Motor neuron (in vitro differentiated cells): Measurements from ENCODE around the gene SLC41A3. TPM values are rescaled to one million over a fixed set of nuclear protein-coding genes. Genes with fewer than 3 reads are reported as not detected.
A peak's percentile ranks its signal among the peaks of the same experiment; 100 is the strongest.

Source experiments
- ATAC-seq, 8 experiments: fragments of 200-7000 bp; cut with Tn5 transposase; replicated peaks in 6 of 8; 2 replicates each; pipeline ENCODE4 v1.8.0; 2021; ENCODE audit warnings: mild to moderate bottlenecking in 8 of 8, moderate library complexity in 8 of 8
- H3K27ac ChIP-seq, 2 donors: fragments of 250-450 bp; sonication (Bioruptor Pico); 2 replicates each; pipeline ENCODE4 v1.9.0; 2021; ENCODE audit warnings: antibody characterized with exemption in 2 of 2, mild to moderate bottlenecking in 2 of 2, moderate library complexity in 1 of 2
- H3K4me1 ChIP-seq, 2 donors: fragments of 250-450 bp; sonication (Bioruptor Pico); replicated peaks in 1 of 2; 2 replicates each; pipeline ENCODE4 v1.6.1; 2021; ENCODE audit warnings: antibody characterized with exemption in 2 of 2, mild to moderate bottlenecking in 2 of 2, moderate library complexity in 1 of 2
- H3K4me3 ChIP-seq, 5 donors: fragments of 250-450 bp; sonication (Bioruptor Pico); 2 replicates each; pipeline ENCODE4 v1.9.0; 2021; ENCODE audit warnings: antibody characterized with exemption in 5 of 5, mild to moderate bottlenecking in 5 of 5, moderate library complexity in 4 of 5
- WGBS, 10 experiments: fragments of 450-650 bp; shearing (Covaris generic); methylation state at CpG; one replicate each; pipeline ENCODE4 v1.0.0; 2022; 5-methylcytosine and 5-hydroxymethylcytosine counted together
- in situ Hi-C, 9 experiments: fragments of 400-800 bp; cut with MboI; loops; one replicate each; pipeline ENCODE4 v1.15.0; 2021; ENCODE audit warnings: low sequenced_read_pairs in 9 of 9, low pct_unique_long_range_greater_than_20kb in 2 of 9; ENCODE audit not compliant: unreplicated experiment in 9 of 9
- total RNA-seq, 8 experiments: library from RNA; unstranded; fragments of 300-600 nt; gene quantifications; 2 replicates each; pipeline versions ENCODE4 v1.2.3 to v1.2.4, GENCODE V29; 2022

SLC41A3 gene
- total RNA-seq, 8 experiments from 2014 or later = 23.8 to 54.5 (median 30.3) TPM

DNA sequence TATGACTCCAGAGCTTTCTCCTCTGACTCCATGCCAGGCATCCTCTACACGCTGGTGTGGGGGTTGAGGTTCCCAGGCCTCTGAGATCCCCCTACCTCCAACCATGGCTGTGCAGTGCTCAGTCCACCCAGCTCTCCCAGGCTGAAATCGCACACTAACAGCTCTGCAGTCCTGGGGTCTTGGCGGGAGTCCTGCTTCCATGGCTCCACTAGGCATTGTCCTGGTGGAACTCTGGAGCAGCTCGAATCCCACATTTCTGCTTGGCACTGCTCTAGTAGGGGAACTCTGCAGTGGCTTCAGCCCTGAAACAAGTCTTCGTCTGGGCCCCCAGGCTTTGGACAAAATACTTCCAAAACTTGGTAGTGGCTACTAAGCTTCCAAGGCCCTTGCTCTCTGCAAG is 64.2 kb downstream of the SLC41A3 start:
- in situ Hi-C loops = no loop called here
- no peak for ATAC-seq
- 60 to 100% (median 86%) methylated on average over 1 to 2 of the region's 5 CpGs; no CpG with 5 or more reads in 6 of the 10 experiments for WGBS, 10 experiments

DNA sequence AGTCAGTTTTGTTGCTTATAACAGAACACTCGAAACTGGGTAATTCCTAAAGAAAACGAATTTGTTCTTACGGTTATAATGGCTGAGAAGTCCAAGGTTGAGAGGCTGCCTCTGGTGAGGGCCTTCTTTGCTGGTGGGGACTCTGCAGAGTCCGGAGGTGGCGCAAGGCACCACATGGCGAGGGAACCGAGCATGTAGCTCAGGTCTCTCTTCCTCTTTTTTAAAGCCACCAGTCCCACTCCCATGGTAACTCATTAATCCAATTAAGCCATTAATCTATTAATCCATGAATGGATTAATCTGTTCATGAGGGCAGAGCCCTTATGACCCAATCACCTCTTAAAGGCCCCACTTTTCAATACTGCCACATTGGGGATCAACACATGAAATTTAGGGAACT is 64.9 kb downstream of the SLC41A3 start:
- 80 to 100% (median 96%) methylated on average over 1 to 7 of the region's 7 CpGs; no CpG with 5 or more reads in 2 of the 10 experiments for WGBS, 10 experiments
- in situ Hi-C loops = no loop called here
- H3K27ac ChIP-seq = no peak overlapping the region
- ATAC-seq = no peak
- H3K4me3 ChIP-seq = no peak overlapping the region
- H3K4me1 ChIP-seq = no peaks in the 10 kb centered on the region

More for the DNA sequence above, 64.2 kb downstream of the SLC41A3 start:
- Histone ChIP-seq H3K4me3 (no peak overlapping the region), H3K4me1 (no peaks in the 10 kb centered on the region), H3K27ac (no peak overlapping the region)

DNA sequence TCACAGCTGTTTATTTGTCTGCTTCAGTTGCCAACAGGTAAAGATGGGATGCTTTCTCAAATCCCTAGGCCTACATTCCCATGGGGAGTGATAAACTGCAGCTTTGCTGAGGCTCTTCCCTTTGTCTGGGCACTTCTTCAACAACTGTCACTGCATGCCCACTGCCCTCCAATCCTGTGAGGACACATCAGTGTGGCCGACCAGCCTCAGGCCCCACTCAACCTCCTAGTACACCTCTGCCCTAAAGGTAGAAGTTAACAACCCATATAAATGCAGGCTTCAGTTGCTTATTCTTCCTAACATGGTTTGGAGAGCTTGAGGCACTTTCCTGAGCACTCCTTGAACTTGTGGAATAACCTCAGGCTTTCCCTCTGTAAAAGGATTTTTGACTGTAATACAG is 65.4 kb downstream of the SLC41A3 start:
- Histone ChIP-seq H3K4me1 (no peaks in the 10 kb centered on the region), H3K4me3 (no peak overlapping the region), H3K27ac (no peak overlapping the region)
- WGBS, 10 experiments = 40 to 100% (median 73%) methylated on average over 1 of the region's 1 CpG; no CpG with 5 or more reads in 4 of the 10 experiments
- ATAC-seq = no peak
- in situ Hi-C loops = no loop called here

DNA sequence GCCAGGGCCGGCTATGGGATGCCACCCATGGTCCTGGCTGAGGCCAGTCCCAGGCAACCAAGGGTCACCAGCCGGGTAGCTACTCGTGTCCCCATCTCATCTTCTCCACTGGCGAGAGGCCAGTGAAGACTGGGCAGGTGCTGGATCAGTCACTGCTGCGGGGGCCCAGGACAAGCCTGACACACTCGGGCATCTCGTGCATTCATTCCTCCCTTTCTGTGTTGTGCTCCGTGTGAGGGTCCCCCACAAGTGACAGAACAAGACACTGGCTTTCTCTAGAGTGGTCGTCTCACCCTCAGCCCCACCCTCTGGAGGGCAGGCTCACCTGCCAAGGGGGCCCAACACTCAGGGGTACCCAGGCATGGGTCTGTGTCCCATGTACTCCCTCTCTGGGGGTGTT is 66.6 kb downstream of the SLC41A3 start:
- WGBS, 10 experiments = 85 to 100% (median 100%) methylated on average over 1 to 5 of the region's 9 CpGs; no CpG with 5 or more reads in 5 of the 10 experiments
- Histone ChIP-seq H3K27ac (no peak overlapping the region), H3K4me1 (no peaks in the 10 kb centered on the region), H3K4me3 (no peak overlapping the region)
- in situ Hi-C loops = no loop called here
- ATAC-seq = no peak

DNA sequence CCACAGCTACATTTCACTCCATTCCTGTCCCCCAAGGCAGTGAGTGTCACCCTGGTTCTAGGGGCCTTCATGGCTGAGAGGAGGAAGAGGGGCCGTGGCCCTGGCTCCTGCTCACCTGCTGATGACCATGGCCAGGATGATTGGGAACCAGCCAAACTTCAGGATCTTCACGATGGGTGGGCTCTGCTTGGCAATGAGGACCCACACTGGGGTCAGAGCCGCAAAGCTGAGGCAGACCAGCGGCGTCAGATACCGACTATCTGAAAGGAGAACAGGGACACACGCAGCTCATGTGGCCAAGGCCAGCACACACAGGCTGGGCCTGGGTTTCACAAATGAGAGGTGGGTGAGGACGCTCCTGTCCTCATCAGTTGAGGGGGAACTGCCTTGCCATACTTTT is 67.3 kb downstream of the SLC41A3 start:
- Histone ChIP-seq H3K27ac (no peak overlapping the region), H3K4me1 (no peaks in the 10 kb centered on the region), H3K4me3 (no peak overlapping the region)
- ATAC-seq = no peak
- in situ Hi-C loops = no loop called here
- WGBS, 10 experiments = 92 to 100% (median 92%) methylated on average over 2 to 6 of the region's 8 CpGs; no CpG with 5 or more reads in 6 of the 10 experiments

DNA sequence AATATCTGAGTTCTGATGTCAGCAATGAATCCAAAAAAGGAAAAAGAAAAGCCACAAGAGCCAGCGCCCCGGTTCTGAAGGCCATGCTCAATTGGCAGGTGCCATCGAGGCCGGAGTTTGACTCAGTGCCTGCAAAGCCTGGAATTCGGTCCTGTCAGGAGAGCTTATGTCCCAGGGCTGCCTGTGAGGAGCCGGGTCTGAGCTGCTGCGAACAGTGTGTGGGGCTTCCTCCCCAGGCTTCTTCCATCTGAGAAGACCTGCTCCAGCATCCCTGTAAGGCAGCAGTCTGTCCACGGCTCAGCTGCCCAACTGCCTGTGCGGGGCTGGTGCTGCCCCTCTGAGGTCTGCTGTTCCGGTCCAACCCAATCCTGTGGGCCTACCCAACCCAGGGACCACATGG is 68.8 kb downstream of the SLC41A3 start:
- in situ Hi-C loops = no loop called here
- ATAC-seq = no peak
- H3K27ac ChIP-seq = no peak overlapping the region
- whole genome bisulfite sequencing, 10 experiments = 60 to 100% (median 89%) methylated on average over 1 to 6 of the region's 10 CpGs; no CpG with 5 or more reads in 3 of the 10 experiments
- no peaks in the 10 kb centered on the region for H3K4me1 ChIP-seq
- no peak overlapping the region for H3K4me3 ChIP-seq

DNA sequence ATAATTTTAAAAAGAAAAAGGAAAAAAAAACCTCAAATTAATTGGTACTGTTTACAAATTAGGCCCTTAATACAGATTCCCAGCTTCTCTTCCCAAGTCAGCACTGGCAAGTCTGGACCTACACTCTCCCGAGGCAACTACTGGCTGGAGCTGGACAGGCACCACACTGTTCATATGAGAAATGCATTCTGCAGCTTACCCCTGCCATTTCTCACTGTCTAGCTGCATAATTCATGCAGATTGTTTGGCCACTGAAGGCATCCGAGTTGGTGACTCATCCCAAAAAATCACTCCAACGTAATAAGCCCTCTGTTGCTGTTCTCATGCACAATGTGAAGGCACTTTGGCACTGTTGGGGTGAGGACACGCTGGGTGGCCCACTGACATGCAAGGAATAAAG is 69.7 kb downstream of the SLC41A3 start:
- H3K4me1 ChIP-seq = no peaks in the 10 kb centered on the region
- in situ Hi-C loops = no loop called here
- H3K4me3 ChIP-seq = no peak overlapping the region
- peak; percentile 87 to 99 (median 96) for ATAC-seq
- no peak overlapping the region for H3K27ac ChIP-seq
- WGBS, 10 experiments = 0 to 100% (median 38%) methylated on average over 1 to 3 of the region's 4 CpGs

DNA sequence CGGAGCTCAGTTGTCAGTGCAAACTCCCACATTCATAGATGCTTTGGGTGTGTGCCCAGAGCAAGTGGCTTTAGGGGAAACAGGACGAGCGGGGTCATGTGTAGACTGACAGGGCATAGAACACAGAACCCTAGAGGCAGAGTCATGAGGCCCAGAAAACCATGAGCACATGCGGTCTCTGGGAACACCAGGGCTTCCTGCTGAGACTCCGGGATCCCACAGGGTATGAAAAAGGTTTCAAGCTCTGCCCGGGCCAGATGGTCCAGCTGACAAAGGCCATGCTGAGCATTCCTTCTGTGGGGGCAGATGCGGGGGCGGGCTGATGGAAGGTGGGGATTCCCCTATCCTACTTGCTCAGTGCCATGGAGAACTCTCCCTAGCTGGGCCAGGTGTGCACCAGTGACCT is 70.2 kb downstream of the SLC41A3 start:
- no peaks in the 10 kb centered on the region for H3K4me1 ChIP-seq
- peak in 6 of 8 experiments; percentile 8 to 68 (median 26) for ATAC-seq
- WGBS, 10 experiments = 8 to 92% (median 55%) methylated on average over 2 to 4 of the region's 8 CpGs; no CpG with 5 or more reads in 5 of the 10 experiments
- H3K4me3 ChIP-seq = no peak overlapping the region
- in situ Hi-C loops = no loop called here
- H3K27ac ChIP-seq = no peak overlapping the region

DNA sequence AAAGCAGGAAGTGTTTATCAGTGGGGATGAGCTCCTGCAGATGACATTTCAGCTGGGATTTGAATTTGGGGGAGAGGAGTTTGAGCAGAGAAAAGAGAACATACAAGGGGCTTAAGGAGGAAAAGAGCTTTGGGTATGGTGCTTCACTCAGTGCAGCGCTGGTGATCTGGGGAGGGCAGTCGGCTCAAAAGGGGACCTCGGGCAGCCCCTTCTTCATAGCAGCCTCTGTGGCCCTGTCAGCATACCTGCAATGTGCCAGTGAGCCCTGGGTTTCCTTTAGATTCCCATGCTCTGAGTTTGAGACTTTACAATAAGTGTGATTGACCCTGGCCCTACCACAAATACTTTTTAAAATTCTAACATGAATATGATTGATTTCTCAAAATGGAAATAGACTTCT is 74.7 kb downstream of the SLC41A3 start:
- H3K4me3 ChIP-seq = no peak overlapping the region
- H3K4me1 ChIP-seq = no peaks in the 10 kb centered on the region
- H3K27ac ChIP-seq = no peak overlapping the region
- in situ Hi-C loops = no loop called here
- WGBS, 10 experiments = 81 to 100% (median 96%) methylated on average over 1 to 3 of the region's 3 CpGs; no CpG with 5 or more reads in 1 of the 10 experiments
- no peak for ATAC-seq

DNA sequence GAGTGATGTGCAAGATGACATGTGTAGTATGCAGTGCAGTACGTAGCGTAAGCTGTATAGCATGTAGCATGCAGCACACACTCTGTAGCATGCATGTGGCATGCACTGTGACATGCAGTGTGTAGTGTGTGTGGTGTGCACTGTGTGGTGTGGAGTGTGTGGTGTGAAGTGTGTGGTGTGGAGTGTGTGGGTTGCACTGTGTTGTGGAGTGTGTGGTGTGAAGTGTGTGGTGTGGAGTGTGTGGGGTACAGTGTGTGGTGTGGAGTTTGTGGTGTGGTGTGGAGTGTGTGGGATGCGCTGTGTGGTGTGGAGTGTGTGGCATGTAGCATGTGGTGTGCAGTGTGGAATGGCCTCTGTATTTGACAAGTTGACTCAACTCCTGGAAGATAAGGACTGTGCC is 75.7 kb downstream of the SLC41A3 start:
- whole genome bisulfite sequencing, 10 experiments = 100% methylated on average over 1 of the region's 3 CpGs; no CpG with 5 or more reads in 9 of the 10 experiments
- H3K4me1 ChIP-seq = no peaks in the 10 kb centered on the region
- in situ Hi-C loops = no loop called here
- ATAC-seq = no peak
- H3K4me3 ChIP-seq = no peak overlapping the region
- no peak overlapping the region for H3K27ac ChIP-seq

DNA sequence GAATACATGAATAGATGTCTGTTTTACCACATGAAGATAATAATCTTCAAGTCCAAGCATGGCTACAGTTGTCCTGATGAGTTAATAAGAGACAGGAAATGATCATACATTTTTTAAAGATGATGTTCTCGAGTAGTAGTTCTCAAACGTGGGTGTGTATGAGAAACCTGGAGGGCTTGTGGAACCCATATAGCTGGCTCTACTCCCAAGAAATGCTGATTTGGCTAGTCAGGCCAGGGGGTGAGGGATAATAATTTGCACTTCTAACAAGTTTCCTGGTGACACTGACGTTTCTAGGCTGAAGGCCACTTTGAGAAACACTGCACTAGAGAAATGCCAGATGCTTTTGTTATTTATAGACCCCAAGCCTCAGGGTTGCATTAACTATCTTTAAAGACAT is 78.0 kb downstream of the SLC41A3 start:
- Histone ChIP-seq H3K27ac (no peak overlapping the region), H3K4me1 (no peaks in the 10 kb centered on the region), H3K4me3 (no peak overlapping the region)
- 0 to 70% (median 53%) methylated on average over 1 to 3 of the region's 3 CpGs; no CpG with 5 or more reads in 1 of the 10 experiments for WGBS, 10 experiments
- in situ Hi-C loops = no loop called here
- ATAC-seq = peak in 3 of 8 experiments; percentile 62 to 90 (median 79)

DNA sequence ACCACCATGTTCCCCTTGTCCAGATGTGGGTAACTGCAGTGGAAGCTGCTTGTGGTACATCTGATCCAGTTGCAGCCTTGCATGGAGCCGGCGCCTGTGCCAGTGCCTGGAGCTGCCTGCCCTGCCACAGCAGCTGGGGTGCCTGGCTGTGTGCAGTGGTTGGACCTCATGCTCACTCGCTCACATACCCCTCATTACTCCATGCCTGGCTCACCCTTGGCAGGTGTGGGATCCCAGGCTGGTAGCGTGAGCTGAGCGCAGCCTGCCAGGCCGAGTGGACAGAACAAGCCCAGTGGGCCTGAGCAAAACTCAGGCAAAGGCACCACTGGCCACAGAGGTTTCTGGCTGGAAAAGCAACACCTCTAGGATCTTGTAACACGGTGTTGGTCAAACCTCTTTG is 79.2 kb downstream of the SLC41A3 start:
- no peak overlapping the region for H3K27ac ChIP-seq
- H3K4me1 ChIP-seq = no peaks in the 10 kb centered on the region
- no peak for ATAC-seq
- 63 to 95% (median 89%) methylated on average over 2 to 4 of the region's 7 CpGs; no CpG with 5 or more reads in 7 of the 10 experiments for WGBS, 10 experiments
- in situ Hi-C loops = no loop called here
- no peak overlapping the region for H3K4me3 ChIP-seq

DNA sequence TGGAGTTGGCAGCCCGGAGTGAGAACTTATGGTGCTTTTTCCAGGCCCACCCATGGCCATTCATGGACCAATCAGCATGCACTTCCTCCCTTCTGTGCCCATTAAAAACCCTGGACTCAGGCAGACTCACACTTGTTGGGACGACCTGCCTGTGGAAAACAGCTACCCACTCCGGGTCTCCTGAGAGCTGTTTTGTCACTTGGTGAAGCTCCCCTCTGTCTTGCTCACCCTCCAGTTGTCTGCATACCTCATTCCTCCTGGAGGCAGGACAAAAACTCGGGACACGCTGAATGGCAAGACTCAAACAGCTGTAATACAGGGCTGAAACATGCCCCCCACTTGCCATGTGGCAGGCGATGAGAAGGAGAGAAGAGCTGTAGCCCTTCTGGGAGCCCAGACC is 79.7 kb downstream of the SLC41A3 start:
- ATAC-seq = no peak
- H3K4me3 ChIP-seq = no peak overlapping the region
- H3K27ac ChIP-seq = no peak overlapping the region
- in situ Hi-C loops = no loop called here
- no peaks in the 10 kb centered on the region for H3K4me1 ChIP-seq
- WGBS, 10 experiments = 67 to 100% (median 88%) methylated on average over 1 to 4 of the region's 6 CpGs; no CpG with 5 or more reads in 4 of the 10 experiments

DNA sequence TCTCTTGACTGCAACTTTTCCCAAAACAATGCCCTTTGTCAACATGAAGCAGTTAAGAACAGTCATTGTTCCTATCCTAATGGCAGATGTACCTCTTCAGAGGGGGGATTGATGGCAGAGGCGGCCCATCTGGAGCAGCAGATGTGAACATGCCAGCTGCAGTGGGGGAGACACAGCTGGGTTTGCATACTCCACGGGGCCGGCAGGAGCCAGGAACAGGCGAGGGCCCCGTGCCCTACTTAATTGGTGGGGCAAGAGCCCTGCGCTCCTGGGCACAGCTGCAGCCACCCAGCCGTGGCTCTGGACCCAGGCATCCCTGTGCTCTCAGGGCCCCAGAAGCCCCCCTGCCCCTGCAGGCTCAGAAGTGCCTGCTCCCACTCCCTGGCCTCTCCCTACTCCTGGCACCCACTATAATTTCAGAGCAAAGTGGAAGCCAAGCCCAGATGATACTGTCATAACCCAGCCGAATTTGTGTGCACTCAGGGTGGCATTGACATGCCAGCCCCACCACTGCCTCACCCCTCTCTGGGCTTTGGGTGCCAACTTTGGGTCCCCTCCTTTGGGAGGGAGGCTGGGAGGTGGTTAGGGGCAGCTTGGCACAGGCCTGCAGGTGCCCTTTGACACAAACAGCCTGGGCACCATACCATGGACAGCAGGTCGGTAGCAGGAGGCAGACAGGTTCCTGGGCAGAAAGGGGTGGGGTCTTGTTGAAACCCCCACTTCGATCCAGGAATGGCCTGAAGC is 80.3 kb downstream of the SLC41A3 start:
- Histone ChIP-seq H3K4me3 (no peak overlapping the region), H3K4me1 (no peaks in the 10 kb centered on the region), H3K27ac (no peak overlapping the region)
- in situ Hi-C loops = no loop called here
- ATAC-seq = no peak
- 80 to 100% methylated on average over 1 of the region's 10 CpGs; no CpG with 5 or more reads in 8 of the 10 experiments for WGBS, 10 experiments
